B cell (primary cell): ENCODE measurements around the gene FTO. TPM values are rescaled to one million over a fixed set of nuclear protein-coding genes. Genes with fewer than 3 reads are reported as not detected.

Source experiments
- ATAC-seq: fragments of 200-7000 bp; cut with Tn5 transposase; one replicate; pipeline ENCODE4 v1.10.0; 2021; ENCODE audit warnings: low read depth, mild to moderate bottlenecking, moderate number of reproducible peaks, moderate library complexity
- CTCF ChIA-PET: fragments of 350-600 bp; sonication (Branson Sonifier 250); formaldehyde crosslinking; loops from one replicate; lab custom pipeline; 2021; ENCODE audit warnings: antibody characterized with exemption, inconsistent platforms; lab: Charles Lee
- POLR2A ChIA-PET: fragments of 350-600 bp; sonication (Branson Sonifier 250); formaldehyde crosslinking; loops from one replicate; lab custom pipeline; 2021; ENCODE audit warnings: antibody characterized with exemption; lab: Charles Lee
- DNase-seq: peaks from one replicate; pipeline ENCODE4 v3.0.0; 2013
- H2AFZ ChIP-seq: 2 replicates; pipeline ENCODE4 v1.6.1; 2012; ENCODE audit warnings: mild to moderate bottlenecking, low read depth, low read length; ENCODE audit not compliant: insufficient read depth, poor library complexity, severe bottlenecking
- H3K27ac ChIP-seq, 2 donors: 1 replicate in 1 of 2; 2 replicates in 1 of 2; pipeline ENCODE4 v1.5.1; 2012 to 2013; ENCODE audit warnings: low read length in 2 of 2, mild to moderate bottlenecking in 2 of 2, moderate library complexity in 1 of 2
- H3K27me3 ChIP-seq, 4 experiments: fragments of 200-600 bp in 1 of 4; sonication (generic) in 1 of 4; replicated peaks in 1 of 4; 1 replicate in 2 of 4; 2 replicates in 2 of 4; pipeline versions ENCODE4 v1.6.1 to v1.7.0; 2013 to 2016; ENCODE audit warnings: low read length in 3 of 4, mild to moderate bottlenecking in 2 of 4, mixed read lengths in 1 of 4, moderate library complexity in 1 of 4; ENCODE audit not compliant: insufficient read depth in 4 of 4, control insufficient read depth in 3 of 4; ENCODE audit errors: control extremely low read depth in 1 of 4
- H3K36me3 ChIP-seq, 2 experiments: replicated peaks in 1 of 2; 1 replicate in 1 of 2; 2 replicates in 1 of 2; pipeline versions ENCODE4 v1.6.1 to v1.7.1; 2013; ENCODE audit warnings: low read length in 1 of 2; ENCODE audit not compliant: insufficient read depth in 2 of 2, control insufficient read depth in 1 of 2; ENCODE audit errors: control extremely low read depth in 1 of 2, extremely low read depth in 1 of 2
- H3K4me1 ChIP-seq, 2 donors: fragments of 200-600 bp in 1 of 2; sonication (generic) in 1 of 2; 1 replicate in 1 of 2; 2 replicates in 1 of 2; pipeline versions ENCODE4 v1.5.1 to v1.6.1; 2013 to 2017; ENCODE audit warnings: low read length in 2 of 2; ENCODE audit not compliant: control insufficient read depth in 2 of 2, insufficient read depth in 2 of 2
- H3K4me2 ChIP-seq: replicated peaks from 2 replicates; pipeline ENCODE3; 2012; ENCODE audit warnings: mild to moderate bottlenecking, low read depth, low read length; ENCODE audit not compliant: poor library complexity, severe bottlenecking
- H3K4me3 ChIP-seq, 5 experiments: fragments of 200-600 bp in 1 of 5; sonication (generic) in 1 of 5; 1 replicate in 3 of 5; 2 replicates in 2 of 5; pipeline versions ENCODE4 v1.5.1 to v1.7.0; 2011 to 2016; ENCODE audit warnings: low read length in 4 of 5, mild to moderate bottlenecking in 4 of 5, low read depth in 2 of 5, control low read depth in 1 of 5, moderate library complexity in 1 of 5; ENCODE audit not compliant: insufficient read depth in 1 of 5; ENCODE audit errors: control extremely low read depth in 1 of 5, extremely low read depth in 1 of 5
- H3K79me2 ChIP-seq: fragments of 200-600 bp; sonication (generic); one replicate; pipeline ENCODE4 v1.6.0; 2016; ENCODE audit warnings: low read length; ENCODE audit not compliant: control insufficient read depth, insufficient read depth
- H3K9ac ChIP-seq: fragments of 200-600 bp; sonication (generic); 2 replicates; pipeline ENCODE4 v1.6.1; 2017; ENCODE audit warnings: mild to moderate bottlenecking, low read length, moderate library complexity
- H3K9me3 ChIP-seq, 3 donors: one replicate each; pipeline versions ENCODE4 v1.6.1 to v1.7.1; 2013; ENCODE audit warnings: low read length in 2 of 3; ENCODE audit not compliant: control insufficient read depth in 2 of 3, insufficient read depth in 1 of 3; ENCODE audit errors: control extremely low read depth in 1 of 3
- H4K20me1 ChIP-seq: 2 replicates; pipeline ENCODE4 v1.6.0; 2012; ENCODE audit warnings: mild to moderate bottlenecking, low read length; ENCODE audit not compliant: insufficient read depth, control insufficient read depth, poor library complexity, severe bottlenecking
- H3K27ac Mint-ChIP-seq: one replicate; pipeline ENCODE4 v1.8.0; 2021; ENCODE audit warnings: mixed read lengths
- H3K27me3 Mint-ChIP-seq: one replicate; pipeline ENCODE4 v1.8.0; 2021; ENCODE audit warnings: mixed read lengths
- H3K4me1 Mint-ChIP-seq: one replicate; pipeline ENCODE4 v1.8.0; 2021; ENCODE audit warnings: mixed read lengths
- H3K4me3 Mint-ChIP-seq: one replicate; pipeline ENCODE4 v1.8.0; 2021; ENCODE audit warnings: mixed read lengths
- H3K9me3 Mint-ChIP-seq: one replicate; pipeline ENCODE4 v1.8.0; 2022; ENCODE audit warnings: mixed read lengths; ENCODE audit not compliant: insufficient read depth
- EZH2 ChIP-seq: IDR thresholded peaks from 2 replicates; pipeline ENCODE4 v1.6.1; 2012; ENCODE audit warnings: borderline replicate concordance, low read depth, mild to moderate bottlenecking, moderate library complexity, low read length; ENCODE audit not compliant: insufficient read depth, poor library complexity, severe bottlenecking
- WGBS: methylation state at CpG from one replicate; pipeline ENCODE4 v1.1.5; 2013; ENCODE audit warnings: missing lambda C conversion rate; ENCODE audit not compliant: insufficient coverage; 5-methylcytosine and 5-hydroxymethylcytosine counted together
- intact Hi-C: fragments of 100-400 bp; cut with micrococcal nuclease; formaldehyde crosslinking; loops from one replicate; pipeline ENCODE4 v1.10.0; 2022
- polyA plus RNA-seq: library from polyadenylated mRNA; depleted of rRNA; stranded (reverse); fragments of >200 nt; gene quantifications from 2 replicates; pipeline ENCODE4 v1.2.3, GENCODE V29; 2012
- total RNA-seq, 2 donors: library from RNA; stranded (reverse); fragments of 120-200 nt in 1 of 2; gene quantifications; 1 replicate in 1 of 2; 2 replicates in 1 of 2; pipeline versions ENCODE4 v1.2.3 to v1.2.4, GENCODE V29; 2013 to 2022
- TF ChIP-seq, protein P1 (sequence below): fragments of 200-600 bp; IDR thresholded peaks from one replicate; pipeline ENCODE4 v1.8.0; 2022; ENCODE audit warnings: antibody characterized with exemption, mild to moderate bottlenecking

Gene FTO
- total and polyA plus RNA-seq, 2 donors (not counting 1 experiment from before 2014, with no cell fraction given): 26.5 to 68.5 TPM

DNA sequence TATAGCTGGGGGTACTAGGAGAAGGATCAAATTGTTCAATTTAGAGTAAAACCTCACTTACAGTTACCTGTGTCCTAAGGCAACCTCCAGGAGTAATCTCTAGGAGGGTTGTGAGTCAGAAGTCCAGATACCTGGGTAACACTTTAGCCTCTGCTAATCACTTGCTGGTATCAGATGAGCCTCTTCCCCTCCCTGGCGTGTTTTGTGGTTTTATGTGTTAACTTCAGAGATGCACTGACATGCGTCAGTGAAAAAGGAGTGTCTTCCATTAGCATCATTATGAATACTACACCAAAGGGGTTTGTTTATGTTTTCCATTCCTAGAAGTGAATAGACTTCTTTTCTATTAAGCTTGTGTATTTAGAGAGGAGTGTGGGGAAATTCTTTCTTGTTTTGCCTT is 208.2 kb downstream of the FTO start:
- DNase-seq (no peak), ATAC-seq (no peak)
- CTCF ChIA-PET: no interaction called here
- no peak overlapping the region for H2AFZ ChIP-seq
- no peaks in the 10 kb centered on the region for H3K4me1 ChIP-seq
- H3K4me2 ChIP-seq: no peak overlapping the region
- POLR2A ChIA-PET: no interaction called here
- peaks cover 0 to 1% of the 10 kb centered on the region in 2 experiments for H3K36me3 ChIP-seq
- no peaks in the 10 kb centered on the region for H4K20me1 ChIP-seq
- intact Hi-C loops: no loop called here
- no peaks in the 10 kb centered on the region for H3K9me3 ChIP-seq
- Mint-ChIP-seq H3K4me1 (peaks cover 9% of the 10 kb centered on the region), H3K4me3 (no peak overlapping the region), H3K9me3 (no peaks in the 10 kb centered on the region), H3K27me3 (no peaks in the 10 kb centered on the region), H3K27ac (no peak overlapping the region)
- no peak overlapping the region for H3K27ac ChIP-seq
- WGBS: no CpG with 5 or more reads among the region's 2 CpGs
- H3K4me3 ChIP-seq: no peak overlapping the region
- no peak overlapping the region for H3K9ac ChIP-seq
- TF ChIP-seq, protein P1, sequence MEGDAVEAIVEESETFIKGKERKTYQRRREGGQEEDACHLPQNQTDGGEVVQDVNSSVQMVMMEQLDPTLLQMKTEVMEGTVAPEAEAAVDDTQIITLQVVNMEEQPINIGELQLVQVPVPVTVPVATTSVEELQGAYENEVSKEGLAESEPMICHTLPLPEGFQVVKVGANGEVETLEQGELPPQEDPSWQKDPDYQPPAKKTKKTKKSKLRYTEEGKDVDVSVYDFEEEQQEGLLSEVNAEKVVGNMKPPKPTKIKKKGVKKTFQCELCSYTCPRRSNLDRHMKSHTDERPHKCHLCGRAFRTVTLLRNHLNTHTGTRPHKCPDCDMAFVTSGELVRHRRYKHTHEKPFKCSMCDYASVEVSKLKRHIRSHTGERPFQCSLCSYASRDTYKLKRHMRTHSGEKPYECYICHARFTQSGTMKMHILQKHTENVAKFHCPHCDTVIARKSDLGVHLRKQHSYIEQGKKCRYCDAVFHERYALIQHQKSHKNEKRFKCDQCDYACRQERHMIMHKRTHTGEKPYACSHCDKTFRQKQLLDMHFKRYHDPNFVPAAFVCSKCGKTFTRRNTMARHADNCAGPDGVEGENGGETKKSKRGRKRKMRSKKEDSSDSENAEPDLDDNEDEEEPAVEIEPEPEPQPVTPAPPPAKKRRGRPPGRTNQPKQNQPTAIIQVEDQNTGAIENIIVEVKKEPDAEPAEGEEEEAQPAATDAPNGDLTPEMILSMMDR: no peak
- no peak for TF ChIP-seq EZH2
- H3K27me3 ChIP-seq: no peaks in the 10 kb centered on the region
- H3K79me2 ChIP-seq: no peaks in the 10 kb centered on the region

DNA sequence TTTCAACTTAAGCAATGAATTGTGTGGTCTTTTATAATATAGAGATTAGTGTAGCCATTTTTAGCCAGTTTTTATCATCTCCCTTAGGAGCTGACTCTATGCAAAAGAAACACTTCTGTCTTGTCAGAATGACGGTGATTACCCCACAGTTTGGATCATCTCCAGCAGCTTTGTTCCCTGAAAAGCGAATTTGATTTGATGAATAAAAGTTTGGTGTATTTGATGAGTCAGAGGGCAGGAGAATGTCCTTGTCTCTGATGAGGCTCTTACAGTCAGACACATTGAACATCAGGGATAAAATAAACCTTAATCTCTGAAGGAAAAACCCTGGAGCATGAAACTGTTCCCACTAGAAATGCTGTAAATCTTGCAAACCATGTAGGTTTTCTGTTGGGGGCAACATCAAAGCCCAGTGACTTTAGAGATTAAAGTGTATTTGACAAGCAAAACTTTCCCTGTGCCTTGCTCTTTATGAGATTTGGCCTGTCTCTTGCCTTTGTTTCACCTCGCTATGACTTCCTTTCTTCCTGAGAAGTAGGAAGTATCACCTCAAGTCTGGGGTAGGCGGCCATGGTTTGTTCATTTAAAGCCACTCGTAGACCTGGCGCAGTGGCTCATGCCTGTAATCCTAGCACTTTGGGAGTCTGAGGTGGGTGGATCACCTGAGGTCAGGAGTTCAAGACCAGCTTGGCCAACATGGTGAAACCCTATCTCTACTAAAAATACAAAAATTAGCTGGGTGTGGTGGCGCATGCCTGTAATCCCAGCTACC is 209.3 kb downstream of the FTO start:
- CTCF ChIA-PET: no interaction called here
- no peaks in the 10 kb centered on the region for H3K4me1 ChIP-seq
- intact Hi-C loops: no loop called here
- no peaks in the 10 kb centered on the region for H3K79me2 ChIP-seq
- ATAC-seq (no peak), DNase-seq (no peak)
- H3K27ac Mint-ChIP-seq: no peak overlapping the region
- H2AFZ ChIP-seq: no peak overlapping the region
- no peak overlapping the region for H3K4me2 ChIP-seq
- no peaks in the 10 kb centered on the region for H3K27me3 ChIP-seq
- H3K9me3 Mint-ChIP-seq: no peaks in the 10 kb centered on the region
- H3K4me3 ChIP-seq: no peak overlapping the region
- H3K9me3 ChIP-seq: no peaks in the 10 kb centered on the region
- H3K4me3 Mint-ChIP-seq: no peak overlapping the region
- no peak overlapping the region for H3K27ac ChIP-seq
- WGBS: 73% methylated on average over 3 of the region's 7 CpGs
- no peaks in the 10 kb centered on the region for H4K20me1 ChIP-seq
- peaks cover 0 to 1% of the 10 kb centered on the region in 2 experiments for H3K36me3 ChIP-seq
- H3K4me1 Mint-ChIP-seq: peaks cover 9% of the 10 kb centered on the region
- H3K9ac ChIP-seq: no peak overlapping the region
- TF ChIP-seq, protein P1: no peak
- TF ChIP-seq EZH2: no peak
- no peaks in the 10 kb centered on the region for H3K27me3 Mint-ChIP-seq
- POLR2A ChIA-PET: no interaction called here
